Small intestine (tissue), 7 donors: ENCODE measurements around the gene SRP54. TPM values are rescaled to one million over a fixed set of nuclear protein-coding genes. Genes with fewer than 3 reads are reported as not detected.
"Not testable (repeated sequence)": the region's sequence is repeated elsewhere in the genome, so short reads cannot be mapped to it uniquely, and the experiment has no call there.

ENCODE experiments used
- DNase-seq, 2 donors: peaks; one replicate each; pipeline versions ENCODE4 v3.0.0 to v3.0.0-alpha.2; 2013
- FAIRE-seq: peaks from 2 replicates; lab custom pipeline; 2012; peaks lifted over from hg19 to GRCh38; lab: Jason Lieb, UNC
- H3K27ac ChIP-seq, 3 donors: one replicate each; pipeline ENCODE4 v1.5.1; 2013; ENCODE audit warnings: low read length in 2 of 3, mild to moderate bottlenecking in 2 of 3, control low read depth in 1 of 3, inconsistent platforms in 1 of 3, low read depth in 1 of 3, moderate library complexity in 1 of 3
- H3K27me3 ChIP-seq, 3 donors: one replicate each; pipeline ENCODE4 v1.6.1; 2013; ENCODE audit warnings: low read length in 3 of 3, inconsistent platforms in 1 of 3; ENCODE audit not compliant: control insufficient read depth in 3 of 3, insufficient read depth in 3 of 3
- H3K36me3 ChIP-seq, 3 donors: one replicate each; pipeline ENCODE4 v1.6.1; 2013; ENCODE audit warnings: low read length in 3 of 3, inconsistent platforms in 1 of 3, low read depth in 1 of 3, mild to moderate bottlenecking in 1 of 3, moderate library complexity in 1 of 3; ENCODE audit not compliant: control insufficient read depth in 3 of 3, insufficient read depth in 2 of 3
- H3K4me1 ChIP-seq, 3 donors: one replicate each; pipeline ENCODE4 v1.6.1; 2013; ENCODE audit warnings: low read length in 2 of 3, inconsistent platforms in 1 of 3, low read depth in 1 of 3, mild to moderate bottlenecking in 1 of 3, moderate library complexity in 1 of 3; ENCODE audit not compliant: control insufficient read depth in 3 of 3, insufficient read depth in 2 of 3
- H3K4me3 ChIP-seq, 3 donors: one replicate each; pipeline ENCODE4 v1.5.1; 2013; ENCODE audit warnings: low read length in 3 of 3, control low read depth in 1 of 3, inconsistent platforms in 1 of 3, low read depth in 1 of 3, mild to moderate bottlenecking in 1 of 3, moderate library complexity in 1 of 3
- H3K9me3 ChIP-seq, 2 donors: one replicate each; pipeline ENCODE4 v1.6.1; 2013; ENCODE audit warnings: low read depth in 1 of 2, low read length in 1 of 2; ENCODE audit not compliant: control insufficient read depth in 2 of 2, insufficient read depth in 1 of 2
- WGBS, 3 donors: extraction: QIAGEN DNeasy Blood & Tissue Kit; methylation state at CpG; one replicate each; pipeline ENCODE4 v1.1.7; 2013; 5-methylcytosine and 5-hydroxymethylcytosine counted together
- polyA plus RNA-seq, 4 donors: library from polyadenylated mRNA; stranded (reverse) in 3 of 4; unstranded in 1 of 4; fragments of 200-250 nt in 3 of 4; fragments of 120-200 nt in 1 of 4; gene quantifications; one replicate each; pipeline versions ENCODE4 v1.2.1 to v1.2.3, GENCODE V29; 2013
- donor health status: healthy with polysubstance abuse.
- donor health status: control.
- donor health status: control.
- donor health status: Bipolar disorder and iron deficiency.
- donor health status: healthy.

The SRP54 gene
- polyA plus RNA-seq, 4 donors = 31.3 to 59.6 (median 35.9) TPM

- H3K4me1 ChIP-seq = peaks cover 0 to 11% (median 6%) of the 10 kb centered on the region in 3 donors
- 76 to 100% (median 95%) methylated on average over 2 of the region's 2 CpGs for WGBS, 3 donors
- H3K36me3 ChIP-seq = peaks cover 2 to 49% (median 5%) of the 10 kb centered on the region in 3 donors
- no peak overlapping the region for H3K4me3 ChIP-seq
- FAIRE-seq (no peak), DNase-seq (no peak)
- no peaks in the 10 kb centered on the region for H3K27me3 ChIP-seq
- H3K27ac ChIP-seq = no peak overlapping the region
- no peaks in the 10 kb centered on the region for H3K9me3 ChIP-seq
Observed at GRCh38 chr14:35052637-35053036, 69.8 kb downstream of the SRP54 start.

- WGBS, 3 donors = 38 to 77% (median 58%) methylated on average over 1 of the region's 1 CpG
Observed at GRCh38 chr14:35061113-35061791, 78.5 kb downstream of the SRP54 start.

GRCh38 chr14:35065731-35066130, 82.9 kb downstream of the SRP54 start:
- DNase-seq, H3K9me3 ChIP-seq, H3K27me3 ChIP-seq, H3K27ac ChIP-seq, H3K4me3 ChIP-seq, FAIRE-seq, H3K4me1 ChIP-seq: not testable (repeated sequence)
- peaks cover 0 to 41% (median 7%) of the 10 kb centered on the region in 3 donors for H3K36me3 ChIP-seq
- 93 to 96% (median 93%) methylated on average over 5 of the region's 5 CpGs for WGBS, 3 donors

More at GRCh38 chr14:35061113-35061791, 78.5 kb downstream of the SRP54 start:
- peaks cover 4 to 46% (median 7%) of the 10 kb centered on the region in 3 donors for H3K36me3 ChIP-seq
- H3K9me3 ChIP-seq, H3K27ac ChIP-seq, H3K4me3 ChIP-seq, H3K27me3 ChIP-seq, FAIRE-seq, H3K4me1 ChIP-seq: not testable (repeated sequence)
- DNase-seq = peak; percentile 41 to 60

- WGBS, 3 donors = 52 to 78% (median 60%) methylated on average over 4 of the region's 4 CpGs
- peak overlapping the region; percentile 69 to 80 (median 78) for H3K27ac ChIP-seq
- DNase-seq = peak; percentile 61 to 88
Observed at GRCh38 chr14:35068238-35069012, 85.6 kb downstream of the SRP54 start.

GRCh38 chr14:35072226-35072625, 89.4 kb downstream of the SRP54 start:
- DNase-seq = no peak
- H3K4me1 ChIP-seq = peaks cover 0 to 5% (median 4%) of the 10 kb centered on the region in 3 donors
- WGBS, 3 donors = 95 to 98% (median 97%) methylated on average over 3 of the region's 3 CpGs
- peaks cover 0 to 27% (median 9%) of the 10 kb centered on the region in 3 donors for H3K36me3 ChIP-seq
- no peaks in the 10 kb centered on the region for H3K27me3 ChIP-seq
- FAIRE-seq = no peak
- peaks cover 0 to 8% of the 10 kb centered on the region in 2 donors for H3K9me3 ChIP-seq
- H3K27ac ChIP-seq = no peak overlapping the region
- no peak overlapping the region for H3K4me3 ChIP-seq

More at GRCh38 chr14:35068238-35069012, 85.6 kb downstream of the SRP54 start:
- Histone ChIP-seq H3K4me1 (peaks cover 0 to 5% (median 4%) of the 10 kb centered on the region in 3 donors), H3K27me3 (no peaks in the 10 kb centered on the region), H3K9me3 (peaks cover 0 to 8% of the 10 kb centered on the region in 2 donors), H3K36me3 (peaks cover 0 to 33% (median 5%) of the 10 kb centered on the region in 3 donors), H3K4me3 (no peak overlapping the region)
- FAIRE-seq = no peak

GRCh38 chr14:35073486-35073885, 90.7 kb downstream of the SRP54 start:
- DNase-seq (no peak), FAIRE-seq (no peak)
- 92 to 97% (median 95%) methylated on average over 1 of the region's 1 CpG for WGBS, 3 donors
- Histone ChIP-seq H3K27me3 (no peaks in the 10 kb centered on the region), H3K4me3 (no peak overlapping the region), H3K4me1 (peaks cover 0 to 6% (median 4%) of the 10 kb centered on the region in 3 donors), H3K9me3 (peaks cover 0 to 7% of the 10 kb centered on the region in 2 donors), H3K36me3 (peaks cover 0 to 30% (median 9%) of the 10 kb centered on the region in 3 donors), H3K27ac (no peak overlapping the region)

GRCh38 chr14:35078082-35078481, 95.3 kb downstream of the SRP54 start:
- peaks cover 0 to under 1% of the 10 kb centered on the region in 2 donors for H3K9me3 ChIP-seq
- DNase-seq (peak; percentile 80 to 94), FAIRE-seq (peak; percentile 92)
- no peaks in the 10 kb centered on the region for H3K27me3 ChIP-seq
- peak overlapping the region in 2 of 3 donors; percentile 63 to 69 for H3K27ac ChIP-seq
- peaks cover 4 to 18% (median 12%) of the 10 kb centered on the region in 3 donors for H3K36me3 ChIP-seq
- no peak overlapping the region for H3K4me3 ChIP-seq
- H3K4me1 ChIP-seq = peaks cover 0 to 3% (median 0%) of the 10 kb centered on the region in 3 donors
- 54 to 83% (median 59%) methylated on average over 2 of the region's 2 CpGs for WGBS, 3 donors
